Activated CD4-positive, alpha-beta T cell treated with anti-CD3 and anti-CD28 coated beads, Interleukin-2, Interleukin-6, amounts not matched to agents 100 ng/mL and 50 ng/mL, durations not matched to agents 16 hours and 8 hours (primary cell): ENCODE data around the gene CRB2.

Experiments
- DNase-seq: peaks from one replicate; pipeline ENCODE4 v3.0.0-alpha.2; 2020

The CRB2 gene

GRCh38 chr9:123365881-123366528, 10.0 kb downstream of the CRB2 start:
- no peak for DNase-seq

GRCh38 chr9:123368023-123368422, 12.0 kb downstream of the CRB2 start:
- no peak for DNase-seq

DNA sequence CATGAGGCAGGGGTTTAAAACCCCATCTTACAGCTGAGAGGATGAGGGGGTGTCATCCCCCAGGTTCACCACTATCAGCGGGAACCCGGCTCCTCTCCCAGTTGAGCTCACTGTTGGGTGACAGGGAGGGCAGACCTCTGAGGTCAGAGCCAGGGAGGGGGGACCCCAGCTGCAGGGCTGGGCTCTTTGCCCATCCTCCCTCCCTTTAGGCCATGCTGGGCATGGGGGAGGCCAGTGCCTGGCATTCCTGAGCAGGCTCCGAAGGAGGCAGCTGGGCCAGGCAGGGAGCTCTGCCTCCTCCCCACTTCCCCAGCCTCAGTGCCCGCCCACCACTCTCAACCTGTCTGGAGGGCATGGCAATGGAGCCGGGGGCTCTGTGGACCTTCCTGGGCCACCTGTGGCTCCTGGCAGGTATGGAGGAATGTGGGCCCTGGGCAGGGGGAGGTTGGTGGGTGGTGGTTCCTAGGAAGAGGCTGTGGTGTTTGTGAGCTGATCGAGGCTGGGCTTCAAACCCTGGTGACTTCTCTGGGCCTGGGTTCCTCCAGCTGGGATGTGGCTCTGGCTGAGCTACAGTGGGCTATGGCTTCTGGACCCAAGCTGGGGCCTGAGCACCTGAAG, 12.6 kb downstream of the CRB2 start:
- no peak for DNase-seq

GRCh38 chr9:123369296-123369695, 13.3 kb downstream of the CRB2 start:
- no peak for DNase-seq

- no peak for DNase-seq
These were observed 14.1 kb downstream of the CRB2 start for GRCh38 chr9:123370108-123370507.

GRCh38 chr9:123370526-123371227, 14.7 kb downstream of the CRB2 start:
- no peak for DNase-seq

GRCh38 chr9:123371228-123371584, 15.2 kb downstream of the CRB2 start:
- no peak for DNase-seq

GRCh38 chr9:123371805-123372590, 16.0 kb downstream of the CRB2 start:
- DNase-seq, result no peak

DNA sequence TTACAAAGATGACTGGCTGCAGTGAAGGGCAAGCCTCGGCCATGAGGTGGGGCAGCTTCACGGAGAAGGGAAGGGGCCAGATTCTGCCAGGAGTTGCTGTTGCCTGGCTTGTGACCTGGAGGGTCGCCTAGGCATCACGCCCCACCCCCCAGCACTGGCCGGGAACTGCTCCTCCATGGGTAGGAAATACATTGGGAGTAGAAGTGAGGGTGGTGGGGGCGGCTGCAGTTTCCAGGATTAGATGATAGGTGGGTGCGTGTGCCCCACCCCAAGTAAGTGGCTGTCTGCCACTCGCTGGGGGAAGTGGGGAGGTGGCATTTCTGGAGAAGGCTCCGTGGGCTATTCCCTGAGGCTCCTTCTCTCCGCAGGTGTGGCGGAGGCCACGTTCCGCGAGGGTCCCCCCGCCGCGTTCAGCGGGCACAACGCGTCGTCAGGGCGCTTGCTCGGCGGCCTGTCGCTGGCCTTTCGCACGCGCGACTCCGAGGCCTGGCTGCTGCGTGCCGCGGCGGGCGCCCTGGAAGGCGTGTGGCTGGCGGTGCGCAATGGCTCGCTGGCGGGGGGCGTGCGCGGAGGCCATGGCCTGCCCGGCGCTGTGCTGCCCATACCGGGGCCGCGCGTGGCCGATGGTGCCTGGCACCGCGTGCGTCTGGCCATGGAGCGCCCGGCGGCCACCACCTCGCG, 16.9 kb downstream of the CRB2 start:
- DNase-seq, result no peak

- no peak for DNase-seq
These were observed 17.5 kb downstream of the CRB2 start for GRCh38 chr9:123373447-123373923.

DNA sequence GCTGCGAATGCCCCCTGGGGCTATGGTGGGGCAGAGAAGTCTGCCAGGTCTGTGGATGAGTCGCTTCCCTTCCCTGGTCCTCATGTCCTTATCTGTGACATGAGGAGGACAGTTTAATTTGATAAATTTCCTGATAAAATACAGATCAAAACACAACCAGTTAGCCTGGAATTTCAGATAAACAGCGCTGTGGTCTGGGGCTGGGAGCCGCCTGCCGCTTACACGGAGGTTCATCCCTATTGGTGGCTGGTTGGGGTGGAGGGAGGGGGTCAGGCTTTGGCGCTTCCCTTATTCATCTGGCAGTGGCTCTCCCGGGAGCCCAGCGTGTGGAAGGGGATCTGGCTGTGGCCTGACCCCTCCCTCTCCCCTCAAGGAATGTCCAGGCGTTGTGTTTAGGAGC, 17.9 kb downstream of the CRB2 start:
- no peak for DNase-seq

DNA sequence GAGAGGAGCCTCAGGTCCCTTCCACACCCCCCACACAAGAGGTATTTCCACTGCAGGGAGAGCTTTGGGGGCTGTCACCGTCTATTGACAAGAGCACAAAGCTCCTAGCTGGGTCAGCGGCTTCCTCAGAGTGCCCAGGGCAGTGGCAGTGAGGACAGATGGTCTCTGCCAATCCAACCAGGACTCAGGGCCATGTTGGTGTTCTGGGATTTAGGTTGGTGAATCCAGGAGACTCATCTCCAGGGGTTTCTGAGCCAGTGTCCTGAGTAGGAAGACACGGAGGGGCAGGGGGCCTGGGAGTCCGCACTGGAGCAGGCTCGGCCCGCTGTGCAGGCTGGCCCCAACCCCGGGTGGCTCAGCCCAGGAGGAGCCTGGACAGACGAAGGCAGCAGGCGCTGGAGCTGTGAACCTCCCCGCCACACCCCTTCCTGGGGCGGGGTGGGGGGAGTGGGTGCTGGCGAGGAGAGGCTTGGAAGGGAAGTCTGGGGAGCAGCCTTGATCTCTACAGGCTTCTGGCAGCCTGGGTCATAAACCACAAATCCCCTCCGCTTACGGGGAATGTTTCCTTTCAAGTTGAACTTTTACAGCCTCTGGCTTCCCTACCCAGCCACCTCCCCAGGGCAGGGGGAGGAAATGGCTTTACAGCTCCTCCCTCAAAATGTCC, 19.6 kb downstream of the CRB2 start:
- DNase-seq, result no peak

- no peak for DNase-seq
These were observed 20.4 kb downstream of the CRB2 start for GRCh38 chr9:123376218-123377071.

DNA sequence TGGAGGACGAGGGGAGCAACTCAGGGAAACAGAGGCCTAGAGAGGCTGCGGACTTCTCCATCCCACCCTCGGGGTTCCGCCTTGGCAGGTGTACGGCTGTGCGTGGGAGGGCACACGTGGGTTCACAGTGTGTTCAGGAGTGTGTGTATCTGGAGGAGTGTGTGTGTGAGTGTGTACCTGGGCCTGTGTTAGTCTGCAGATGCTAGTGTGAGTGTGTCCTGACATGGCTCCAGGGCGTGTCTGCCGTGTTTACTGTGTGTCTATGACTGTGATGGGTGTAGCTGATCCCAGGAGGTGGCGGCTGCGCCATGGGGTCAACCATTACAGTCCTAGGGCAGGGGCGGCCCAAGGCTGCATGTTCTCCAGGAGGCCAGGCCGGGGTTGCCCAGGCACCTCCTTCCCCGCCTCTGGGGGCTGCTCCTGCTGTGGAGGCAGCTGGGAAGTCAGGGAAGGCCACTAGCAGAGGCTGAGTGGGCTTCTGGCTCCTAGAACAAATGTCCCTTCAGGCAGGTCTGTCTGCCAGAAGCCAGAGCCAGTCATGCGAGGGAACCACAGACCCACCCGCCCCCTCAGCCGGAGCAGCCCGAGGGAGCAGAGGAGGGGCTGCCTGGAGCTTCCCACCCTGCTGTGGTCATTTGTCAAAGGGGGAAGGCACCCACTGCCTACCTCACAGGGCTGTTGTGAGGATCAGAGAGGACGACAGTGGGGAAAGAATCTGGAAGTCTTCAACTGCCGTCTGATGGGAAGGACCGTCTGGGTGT, 21.4 kb downstream of the CRB2 start:
- no peak for DNase-seq

DNA sequence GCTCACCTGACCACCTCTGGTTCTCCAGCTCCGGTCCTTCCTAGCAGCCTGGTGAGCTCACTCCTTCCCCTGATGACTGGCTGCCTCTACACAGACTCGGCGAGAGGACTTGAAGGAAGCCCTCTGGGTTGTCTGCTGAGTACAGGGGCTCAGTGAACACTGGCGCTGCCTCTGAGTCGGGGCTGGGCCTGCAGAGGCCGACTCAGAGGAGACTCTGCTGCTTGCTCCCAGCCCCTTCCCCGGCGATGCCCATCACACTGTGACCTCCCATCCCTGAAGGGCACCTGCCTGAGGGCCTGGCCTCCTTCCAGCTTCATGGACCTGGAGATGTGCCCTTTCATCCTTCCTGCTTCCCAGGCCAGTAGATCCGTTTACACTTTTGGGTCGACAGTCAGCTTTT, 22.0 kb downstream of the CRB2 start:
- no peak for DNase-seq

DNA sequence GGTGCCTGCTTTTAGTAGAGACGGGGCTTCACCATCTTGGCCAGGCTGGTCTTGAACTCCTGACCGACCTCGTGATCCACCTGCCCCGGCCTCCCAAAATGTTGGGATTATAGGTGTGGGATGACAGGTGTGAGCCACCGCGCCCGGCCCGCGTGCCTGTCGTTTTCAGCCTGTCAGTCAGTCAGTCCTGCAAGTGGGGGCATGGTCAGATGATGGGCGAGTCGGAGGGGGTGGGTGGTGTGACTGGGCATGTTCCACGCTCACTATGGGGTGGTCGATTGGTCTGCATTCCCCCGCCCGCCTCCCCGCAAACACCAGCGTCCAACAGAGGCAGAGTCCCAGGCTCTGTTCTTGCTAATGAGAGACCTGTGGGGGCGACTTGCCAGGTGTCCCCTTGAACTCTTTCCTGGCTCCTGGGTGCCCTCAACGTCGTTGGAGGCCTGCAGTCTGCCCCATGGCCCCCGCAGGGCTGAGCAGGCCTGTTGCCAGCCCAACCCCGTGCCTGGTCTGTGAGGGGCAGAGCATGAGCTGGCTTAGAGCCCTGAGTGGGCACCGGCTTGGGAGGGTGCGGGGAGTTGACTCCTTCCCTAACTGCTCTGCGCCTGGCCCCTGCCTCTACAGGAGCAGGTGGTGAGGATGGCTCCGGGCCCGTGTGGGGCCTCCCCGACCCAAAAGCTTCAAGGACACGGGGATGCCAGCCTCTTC, 23.1 kb downstream of the CRB2 start:
- no peak for DNase-seq

- DNase-seq, result no peak
These were observed 25.1 kb downstream of the CRB2 start for GRCh38 chr9:123380852-123381705.

- DNase-seq, result no peak
These were observed 26.9 kb downstream of the CRB2 start for GRCh38 chr9:123382653-123383511.
